Daoy (cell line): Measurements from ENCODE around the gene PASK. TPM values are rescaled to one million over a fixed set of nuclear protein-coding genes. Genes with fewer than 3 reads are reported as not detected.

Source experiments
- DNase-seq: peaks from one replicate; pipeline ENCODE4 v3.0.0-alpha.2; 2015; ENCODE audit warnings: low read depth
- total RNA-seq: library from RNA; depleted of rRNA; stranded (reverse); fragments of >200 nt; shearing (Covaris generic); gene quantifications from 2 replicates; pipeline ENCODE4 v1.2.3, GENCODE V29; 2014

The PASK gene
- total RNA-seq, 1 experiment from 2014 or later: 8.5 TPM

DNA sequence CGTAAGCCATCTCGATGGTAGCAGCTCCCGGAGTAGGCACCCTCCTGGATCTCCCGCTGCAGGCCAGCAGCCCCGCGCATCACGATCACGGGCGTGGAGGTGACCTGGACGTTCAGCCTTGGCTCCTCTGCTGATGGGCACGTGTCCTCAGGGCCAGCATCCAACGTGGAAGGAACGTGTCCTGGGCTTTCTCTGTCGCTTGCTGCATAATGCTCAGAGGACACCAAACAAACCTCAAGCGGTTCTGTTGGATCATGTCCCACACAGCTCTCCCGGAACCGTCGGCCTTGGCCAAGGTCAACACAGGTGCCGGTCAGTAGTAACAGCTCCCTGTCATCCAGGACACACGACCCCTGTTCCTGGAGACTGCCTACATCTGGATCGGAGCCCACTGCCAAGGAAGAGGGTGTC is 23.1 kb downstream of the PASK start:
- DNase-seq: no peak

DNA sequence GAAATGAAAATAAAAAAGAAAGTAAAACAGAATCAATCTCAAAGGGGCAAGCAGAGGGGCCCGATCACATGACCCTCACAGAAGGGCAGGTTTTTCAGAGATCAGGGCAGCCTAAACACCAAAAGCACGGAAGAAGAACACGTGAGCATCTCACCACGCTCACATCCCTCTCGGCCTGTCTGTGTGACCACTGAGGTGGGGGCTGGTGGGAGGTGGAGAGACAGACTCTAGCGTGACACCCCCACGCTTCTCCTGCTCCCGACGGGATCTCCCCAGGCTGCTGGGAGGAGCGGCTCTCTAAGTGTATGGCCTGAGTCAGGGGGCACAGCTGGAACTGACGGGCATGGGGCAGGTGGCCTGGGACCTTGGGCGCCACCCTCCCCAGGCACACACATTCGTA is 23.6 kb downstream of the PASK start:
- DNase-seq: no peak

GRCh38 chr2:241123816-241124536 is 25.3 kb downstream of the PASK start:
- DNase-seq: no peak

- no peak for DNase-seq
These were observed 26.8 kb downstream of the PASK start for GRCh38 chr2:241122376-241123002.

DNA sequence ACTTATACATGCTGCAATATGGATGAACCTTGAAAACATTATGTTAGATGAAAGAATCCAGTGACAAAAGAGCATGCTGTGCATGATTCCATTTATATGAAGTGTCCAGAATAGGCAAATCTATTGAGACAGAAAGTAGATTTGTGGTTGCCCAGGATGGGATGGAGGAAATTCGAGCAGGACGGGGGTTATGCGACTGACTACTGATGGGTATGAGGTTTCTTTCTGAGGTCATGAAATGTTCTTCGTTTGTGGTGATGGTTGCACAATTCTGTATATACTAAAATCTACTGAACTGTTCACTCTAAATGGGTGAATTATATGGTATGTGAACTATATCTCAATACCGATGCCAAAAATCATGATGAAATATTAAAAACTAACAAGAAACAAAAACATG is 28.3 kb downstream of the PASK start:
- no peak for DNase-seq

GRCh38 chr2:241120440-241120839 is 28.8 kb downstream of the PASK start:
- DNase-seq: no peak

- DNase-seq: no peak
These were observed 30.4 kb downstream of the PASK start for GRCh38 chr2:241118737-241119505.

GRCh38 chr2:241116606-241117560 is 32.4 kb downstream of the PASK start:
- DNase-seq: no peak

GRCh38 chr2:241115361-241115760 is 33.9 kb downstream of the PASK start:
- no peak for DNase-seq

DNA sequence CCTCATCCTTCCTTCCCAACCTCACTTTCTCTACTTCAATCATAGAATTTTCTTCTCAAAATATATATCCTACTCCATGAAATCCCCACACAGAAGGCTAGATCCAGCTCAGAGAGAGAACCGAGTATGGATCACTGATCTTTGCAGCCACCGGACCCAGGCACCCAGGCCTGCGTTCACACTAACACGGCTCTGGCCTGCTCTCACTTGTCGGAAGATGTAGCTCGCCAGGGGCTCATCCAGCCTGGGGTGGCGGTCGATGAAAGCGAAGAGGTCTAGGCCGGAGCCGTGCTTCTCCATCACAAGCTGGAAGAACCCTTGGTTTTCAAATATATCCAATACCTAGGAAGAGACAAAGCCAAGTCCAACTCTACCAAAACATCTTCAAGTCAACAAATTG is 34.4 kb downstream of the PASK start:
- no peak for DNase-seq

GRCh38 chr2:241112592-241112991 is 36.7 kb downstream of the PASK start:
- DNase-seq: no peak

DNA sequence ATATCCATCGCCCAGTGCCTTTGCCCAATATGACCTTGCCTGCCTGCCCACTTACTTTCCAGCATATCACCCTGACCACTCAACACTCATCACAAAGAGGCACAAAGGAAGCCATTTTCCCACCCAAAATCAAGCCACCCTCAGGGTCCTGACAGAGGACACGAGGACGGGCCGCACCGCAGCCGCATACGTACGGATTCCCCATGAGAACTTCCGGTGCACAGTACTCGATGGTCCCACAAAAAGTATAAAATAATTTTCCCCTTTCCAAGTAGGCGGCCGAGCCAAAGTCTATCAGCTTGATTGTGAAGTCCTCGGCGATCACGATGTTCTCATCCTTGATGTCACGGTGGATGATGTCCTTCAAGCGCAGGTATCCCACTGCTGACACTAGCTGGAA is 37.2 kb downstream of the PASK start:
- no peak for DNase-seq

DNA sequence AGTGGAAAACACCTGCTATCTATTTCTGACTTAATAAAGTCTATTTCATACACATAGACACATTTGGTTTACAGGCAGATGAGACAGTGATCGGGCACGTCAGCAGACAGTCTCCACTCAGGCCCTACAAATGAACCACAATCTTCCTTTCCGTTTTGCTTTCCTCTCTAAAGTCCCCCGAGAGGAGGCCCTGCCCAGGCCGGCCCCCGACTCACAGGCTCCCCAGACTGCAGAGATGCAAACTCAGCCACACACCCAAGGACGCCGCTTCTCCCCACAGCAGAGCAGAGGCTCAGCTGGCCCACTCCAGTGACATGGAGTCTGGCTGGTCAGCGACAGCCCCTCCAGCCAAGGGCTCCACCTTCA is 37.8 kb downstream of the PASK start:
- no peak for DNase-seq

DNA sequence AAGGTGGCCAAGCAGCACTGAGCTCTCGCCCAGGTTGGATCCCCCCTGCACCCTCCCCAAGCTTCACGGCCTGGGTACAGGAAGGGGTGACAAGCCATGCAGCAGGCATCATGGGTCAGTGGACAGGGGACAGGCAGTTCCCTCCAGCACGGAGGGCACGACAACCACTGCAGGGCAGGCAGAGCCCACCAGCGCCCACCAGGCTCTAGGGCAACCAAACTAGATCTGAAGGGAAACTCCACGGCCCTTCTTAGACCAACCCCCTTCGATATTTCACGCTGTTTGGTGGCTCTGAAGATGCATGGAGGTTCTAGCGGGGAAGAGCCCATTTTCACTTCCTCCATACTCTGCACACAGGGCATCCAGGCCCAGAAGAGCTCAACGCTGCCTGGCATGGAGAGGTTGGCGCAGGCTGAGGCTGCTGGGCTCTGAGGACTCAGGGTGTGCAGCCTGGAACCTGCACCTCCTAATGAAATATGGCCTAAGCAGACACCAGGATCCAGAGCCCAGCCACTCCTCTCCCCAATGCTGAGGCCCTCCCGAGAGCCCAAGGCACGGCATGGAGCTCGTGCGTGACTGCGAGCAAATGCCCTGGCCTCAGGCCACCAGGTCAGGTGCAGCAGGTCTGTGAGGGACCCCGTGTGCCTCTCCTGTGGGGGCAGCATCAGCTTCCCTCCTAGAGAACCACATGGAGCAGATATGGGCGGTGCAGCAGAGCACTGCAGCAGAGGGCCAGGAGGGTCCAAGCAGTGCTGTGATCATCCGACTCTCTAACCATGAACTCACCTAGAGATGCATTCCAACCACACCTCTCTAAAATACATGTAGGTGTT is 38.4 kb downstream of the PASK start:
- no peak for DNase-seq

DNA sequence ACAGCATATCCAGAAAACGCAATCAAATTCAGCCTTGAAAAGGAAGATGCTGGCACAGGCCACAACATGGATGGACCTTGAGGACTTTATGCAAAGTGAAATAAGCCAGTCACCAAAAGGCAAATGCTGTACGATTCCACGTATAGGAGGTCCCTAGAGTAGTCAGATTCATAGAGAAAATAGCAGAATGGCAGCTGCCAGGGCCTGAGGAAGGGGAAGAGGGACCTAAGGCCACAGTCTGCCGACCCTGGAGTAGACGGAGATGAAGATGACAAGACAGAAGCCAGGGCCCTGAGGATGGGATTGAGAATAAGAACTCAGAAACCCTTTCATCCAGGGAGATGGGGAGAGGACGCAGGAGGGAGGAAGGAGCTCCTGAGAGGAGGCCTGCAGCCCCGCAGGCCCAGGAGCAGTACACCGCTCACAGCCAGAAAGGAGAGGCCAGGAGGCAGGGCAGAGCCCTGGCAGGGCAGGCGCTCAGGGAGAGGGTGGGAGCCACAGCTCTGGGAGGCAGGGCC is 39.1 kb downstream of the PASK start:
- DNase-seq: no peak

- DNase-seq: no peak
These were observed 39.8 kb downstream of the PASK start for GRCh38 chr2:241109210-241110088.

DNA sequence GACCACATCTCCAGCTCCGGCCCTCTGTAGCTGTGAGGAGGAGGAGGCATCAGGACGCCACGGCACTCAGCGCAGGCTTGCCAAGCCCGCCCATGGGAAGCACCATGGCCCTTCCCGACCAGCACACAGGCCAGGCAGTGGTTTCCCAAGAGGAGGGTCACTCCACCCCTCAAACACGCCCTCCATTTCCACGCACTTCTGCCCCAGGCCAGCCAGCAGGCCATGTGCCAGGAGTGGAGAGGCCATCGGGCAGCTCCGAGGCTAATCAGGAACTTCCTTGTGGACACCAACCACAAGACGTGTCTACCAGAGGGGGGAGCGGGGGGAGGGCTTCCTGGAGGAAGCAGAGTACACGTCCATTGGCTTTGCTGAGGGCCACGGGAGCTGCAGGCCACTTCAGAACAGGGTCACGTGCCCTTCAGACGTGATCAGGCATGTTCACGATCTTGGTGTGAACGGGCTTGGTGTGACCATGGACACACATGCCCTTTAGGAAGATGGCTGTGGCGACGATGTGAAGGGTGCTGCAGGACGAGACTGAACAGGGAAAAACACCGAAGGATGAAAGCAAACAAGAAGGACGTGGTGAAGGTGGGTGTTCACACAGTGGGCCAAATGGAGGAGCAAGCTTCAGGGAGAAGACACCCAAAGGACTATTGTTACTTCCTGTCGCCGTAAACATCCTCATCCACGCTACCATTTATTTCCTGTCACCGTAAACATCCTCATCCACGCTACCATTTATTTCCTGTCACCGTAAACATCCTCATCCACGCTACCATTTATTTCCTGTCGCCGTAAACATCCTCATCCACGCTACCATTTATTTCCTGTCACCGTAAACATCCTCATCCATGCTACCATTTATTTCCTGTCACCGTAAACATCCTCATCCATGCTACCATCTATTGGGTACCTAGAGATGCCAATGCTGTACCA is 40.7 kb downstream of the PASK start:
- DNase-seq: no peak

DNA sequence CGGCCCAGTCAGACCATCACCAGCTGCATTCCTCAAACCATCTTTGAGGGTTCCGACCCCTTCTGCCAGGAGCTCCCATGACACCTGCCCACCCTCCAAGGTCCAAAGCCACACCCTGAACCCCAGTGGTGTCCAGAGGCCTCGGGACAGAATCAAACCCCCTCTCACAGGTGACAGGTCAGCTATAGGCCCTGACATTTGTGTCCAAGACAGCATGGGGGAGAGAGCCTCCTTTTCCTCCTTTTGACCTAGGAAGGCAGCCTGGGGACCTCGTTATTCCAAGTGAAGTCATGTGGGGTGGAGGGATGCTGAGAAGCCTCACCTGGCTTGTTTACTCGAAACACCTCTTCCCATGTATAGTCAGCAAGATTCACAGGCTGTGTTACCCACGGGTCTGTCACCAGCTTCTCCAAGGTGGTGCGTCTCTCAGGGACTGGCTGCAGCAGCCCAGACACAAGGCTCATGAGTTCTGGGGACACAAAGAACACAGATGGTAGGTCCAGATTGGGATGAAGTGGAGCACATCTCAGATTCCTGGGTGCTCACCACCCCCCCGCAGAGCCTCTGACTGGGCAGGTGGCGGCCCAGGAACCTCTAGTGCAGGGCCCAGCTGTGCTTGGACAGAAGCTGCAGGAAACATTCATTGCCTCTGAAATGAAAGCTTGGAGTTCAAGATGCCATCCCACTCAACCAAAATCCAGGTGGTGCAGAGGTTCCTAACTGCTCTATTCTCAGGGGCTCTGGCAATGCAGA is 42.1 kb downstream of the PASK start:
- no peak for DNase-seq
